ENCODE measurements around the gene RNF144A.

The RNF144A gene

DNA sequence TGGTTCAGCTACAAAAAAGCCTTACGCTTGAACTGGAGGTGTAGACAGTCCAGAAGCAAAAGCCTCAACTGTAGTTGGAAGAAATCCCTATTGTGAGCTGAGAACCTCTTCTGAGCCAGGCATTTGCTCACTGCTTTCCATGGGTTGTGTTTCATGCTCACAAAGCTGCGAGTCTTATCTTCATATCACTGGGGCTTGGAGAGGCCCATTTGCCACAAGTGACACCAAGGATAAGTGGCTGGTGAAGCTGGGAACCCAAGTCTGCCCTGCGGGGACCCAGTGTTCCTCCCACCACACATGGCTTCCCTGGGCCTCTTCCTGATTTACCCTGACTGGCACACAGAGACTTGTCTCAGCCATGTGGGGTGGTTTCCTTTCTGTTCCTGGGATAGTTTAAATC is 130.4 kb downstream of the RNF144A start:
- H3K27ac ChIP-seq: no peak overlapping the region

DNA sequence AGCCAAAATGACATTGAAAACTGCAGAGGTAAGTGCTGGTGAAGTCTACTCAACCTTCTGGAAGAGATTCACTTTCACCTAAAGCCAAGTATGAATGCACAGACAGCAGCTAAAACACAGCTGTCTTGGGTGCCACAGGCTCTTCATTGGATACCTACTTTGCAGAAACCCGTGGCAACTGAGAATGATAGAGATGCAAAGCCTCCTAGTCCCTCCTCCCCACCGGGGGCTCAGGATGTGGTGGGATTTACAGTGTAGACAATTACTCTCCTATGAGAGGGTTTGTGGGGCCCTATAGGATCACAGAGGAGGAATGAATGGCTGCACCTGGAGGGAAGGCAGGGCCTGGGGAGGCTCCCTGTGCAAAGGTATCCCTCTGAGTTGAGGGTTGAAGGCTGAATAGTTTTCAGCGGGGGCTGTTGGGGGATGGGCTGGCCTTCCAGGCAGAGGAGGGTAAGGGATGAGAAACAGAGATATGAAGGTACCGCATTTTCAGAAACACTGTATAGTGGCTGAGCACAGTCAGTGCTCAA is 131.6 kb downstream of the RNF144A start:
- no peak overlapping the region for H3K27ac ChIP-seq
- TF ChIP-seq, protein P1, sequence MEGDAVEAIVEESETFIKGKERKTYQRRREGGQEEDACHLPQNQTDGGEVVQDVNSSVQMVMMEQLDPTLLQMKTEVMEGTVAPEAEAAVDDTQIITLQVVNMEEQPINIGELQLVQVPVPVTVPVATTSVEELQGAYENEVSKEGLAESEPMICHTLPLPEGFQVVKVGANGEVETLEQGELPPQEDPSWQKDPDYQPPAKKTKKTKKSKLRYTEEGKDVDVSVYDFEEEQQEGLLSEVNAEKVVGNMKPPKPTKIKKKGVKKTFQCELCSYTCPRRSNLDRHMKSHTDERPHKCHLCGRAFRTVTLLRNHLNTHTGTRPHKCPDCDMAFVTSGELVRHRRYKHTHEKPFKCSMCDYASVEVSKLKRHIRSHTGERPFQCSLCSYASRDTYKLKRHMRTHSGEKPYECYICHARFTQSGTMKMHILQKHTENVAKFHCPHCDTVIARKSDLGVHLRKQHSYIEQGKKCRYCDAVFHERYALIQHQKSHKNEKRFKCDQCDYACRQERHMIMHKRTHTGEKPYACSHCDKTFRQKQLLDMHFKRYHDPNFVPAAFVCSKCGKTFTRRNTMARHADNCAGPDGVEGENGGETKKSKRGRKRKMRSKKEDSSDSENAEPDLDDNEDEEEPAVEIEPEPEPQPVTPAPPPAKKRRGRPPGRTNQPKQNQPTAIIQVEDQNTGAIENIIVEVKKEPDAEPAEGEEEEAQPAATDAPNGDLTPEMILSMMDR (IDR thresholded peaks at IDR 0.05): no peak
- no peak for TF ChIP-seq ZFX (IDR thresholded peaks at IDR 0.05; ENCODE audit: borderline replicate concordance)

More for the DNA sequence above, 130.4 kb downstream of the RNF144A start:
- TF ChIP-seq, protein P1 (IDR thresholded peaks at IDR 0.05): no peak
- TF ChIP-seq ZFX (IDR thresholded peaks at IDR 0.05; ENCODE audit: borderline replicate concordance): no peak

DNA sequence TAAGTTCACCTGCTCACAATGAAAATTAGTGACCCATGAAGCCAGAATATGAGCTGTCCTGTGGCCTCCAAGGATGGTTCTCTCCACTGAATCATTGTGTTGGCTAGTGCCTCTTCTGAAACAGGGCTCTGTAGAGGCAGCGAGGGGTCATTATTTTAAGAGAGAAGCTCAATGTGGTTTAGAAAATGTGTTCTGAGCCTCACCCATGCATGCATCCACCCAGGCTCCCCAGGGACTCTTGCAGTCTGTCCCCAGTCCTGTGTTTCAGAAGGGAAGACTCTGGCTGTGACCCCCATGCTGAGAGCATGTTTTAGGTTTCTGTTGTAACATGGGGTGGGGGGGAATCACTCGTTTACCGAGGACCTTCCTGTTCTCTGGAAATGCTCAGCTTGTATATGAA is 135.2 kb downstream of the RNF144A start:
- TF ChIP-seq, protein P1 (IDR thresholded peaks at IDR 0.05): no peak
- TF ChIP-seq ZFX (IDR thresholded peaks at IDR 0.05; ENCODE audit: borderline replicate concordance): no peak
- no peak overlapping the region for H3K27ac ChIP-seq

DNA sequence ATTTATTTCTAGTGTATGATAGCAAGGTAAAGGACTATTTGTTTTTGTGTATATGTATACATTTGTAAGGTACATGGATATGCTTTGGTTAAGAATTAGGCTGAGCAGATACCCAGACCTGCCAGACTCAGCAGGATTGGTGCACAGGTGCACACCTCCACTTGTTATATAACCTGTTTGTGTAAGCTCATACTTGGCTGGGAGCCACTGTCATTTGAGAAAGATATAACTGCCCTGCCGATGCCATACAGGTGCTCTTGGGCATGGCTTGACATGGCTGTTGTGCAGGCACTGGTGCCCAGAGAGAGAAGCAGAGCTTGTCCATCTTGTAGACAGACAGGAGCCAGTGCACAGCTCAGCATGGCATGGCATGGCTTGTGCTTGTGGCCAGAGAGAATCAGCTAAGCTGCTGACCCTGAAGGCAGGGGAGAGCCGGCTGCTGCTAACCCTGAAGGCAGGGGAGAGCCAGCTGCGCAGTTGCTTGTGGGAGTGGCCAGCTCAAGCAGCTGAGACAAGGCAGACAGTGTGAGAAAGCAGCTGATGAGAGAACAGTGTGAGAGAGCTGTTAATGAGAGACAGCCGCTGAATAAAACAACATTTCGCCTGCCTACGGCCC is 136.5 kb downstream of the RNF144A start:
- no peak overlapping the region for H3K27ac ChIP-seq
- TF ChIP-seq, protein P1 (IDR thresholded peaks at IDR 0.05): no peak
- no peak for TF ChIP-seq ZFX (IDR thresholded peaks at IDR 0.05; ENCODE audit: borderline replicate concordance)

DNA sequence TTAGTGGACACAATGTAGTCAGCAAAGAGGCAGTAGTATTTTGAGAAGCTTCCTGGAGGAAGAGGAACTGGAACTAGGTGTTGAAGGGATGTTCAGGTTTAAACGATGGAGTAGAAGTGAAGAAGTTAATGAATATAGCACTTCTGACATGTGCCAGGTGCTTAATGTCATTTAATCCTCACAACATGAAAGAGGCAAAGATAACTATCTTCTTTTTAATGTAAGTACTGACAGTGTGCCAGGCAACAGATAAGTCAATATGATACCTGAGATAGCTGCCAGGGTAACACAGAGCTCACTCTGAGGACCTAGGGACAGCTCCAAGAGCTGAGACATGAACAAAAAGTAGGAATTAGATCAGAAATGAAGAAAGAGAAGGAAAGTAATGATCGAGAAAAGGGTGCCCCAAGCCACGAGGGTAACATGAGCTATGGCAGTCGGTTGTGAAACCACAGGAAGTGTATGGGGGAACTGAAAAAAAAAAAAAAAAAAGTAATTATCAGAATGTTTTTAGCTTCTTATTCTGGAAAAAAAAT is 140.7 kb downstream of the RNF144A start:
- no peak for TF ChIP-seq ZFX (IDR thresholded peaks at IDR 0.05; ENCODE audit: borderline replicate concordance)
- TF ChIP-seq, protein P1 (IDR thresholded peaks at IDR 0.05): no peak
- H3K27ac ChIP-seq: no peak overlapping the region

DNA sequence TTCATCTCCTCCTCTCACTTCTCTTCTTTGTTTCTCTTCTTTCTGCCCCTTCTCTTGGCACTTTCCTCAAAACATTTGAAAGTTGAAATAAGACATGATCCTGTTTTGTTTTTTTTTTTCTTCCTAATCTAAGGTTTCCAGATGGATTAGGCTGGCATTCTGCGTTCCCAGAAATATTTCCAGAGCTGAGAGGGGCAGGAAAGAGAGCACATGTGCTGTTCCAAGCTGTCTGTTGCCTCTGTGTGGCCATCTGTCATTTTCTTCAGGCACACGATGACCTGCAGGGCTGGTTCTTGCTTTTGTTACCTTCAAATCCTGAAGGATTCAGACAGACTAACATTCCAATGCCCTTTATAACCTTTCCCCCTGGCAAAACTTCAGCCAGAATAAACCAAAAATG is 142.9 kb downstream of the RNF144A start:
- TF ChIP-seq, protein P1 (IDR thresholded peaks at IDR 0.05): no peak
- TF ChIP-seq ZFX (IDR thresholded peaks at IDR 0.05; ENCODE audit: borderline replicate concordance): no peak
- no peak overlapping the region for H3K27ac ChIP-seq
